ENCODE data around the gene TBC1D2.

The TBC1D2 gene

DNA sequence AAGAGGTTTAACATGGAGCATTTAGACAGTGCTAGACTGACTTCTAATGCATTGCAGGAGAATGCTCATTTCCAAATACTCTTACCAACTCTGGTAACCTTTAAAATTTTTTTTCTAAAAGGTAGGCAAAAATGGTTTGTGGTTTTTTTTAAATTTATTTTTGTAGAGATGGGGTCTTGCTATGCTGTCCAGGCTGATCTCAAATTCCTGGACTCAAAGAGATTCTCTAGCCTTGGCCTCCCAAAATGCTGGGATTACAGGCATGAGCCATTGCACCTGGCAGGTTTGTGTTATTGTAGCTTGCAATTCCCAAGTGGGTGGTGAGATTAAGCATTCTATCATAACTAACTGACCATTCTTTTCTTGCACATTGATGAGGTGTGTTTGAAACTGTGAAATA is 43.0 kb upstream of the TBC1D2 start:
- DNase-seq (ENCODE audit: low read depth) = no peak
- TF ChIP-seq, protein P1, sequence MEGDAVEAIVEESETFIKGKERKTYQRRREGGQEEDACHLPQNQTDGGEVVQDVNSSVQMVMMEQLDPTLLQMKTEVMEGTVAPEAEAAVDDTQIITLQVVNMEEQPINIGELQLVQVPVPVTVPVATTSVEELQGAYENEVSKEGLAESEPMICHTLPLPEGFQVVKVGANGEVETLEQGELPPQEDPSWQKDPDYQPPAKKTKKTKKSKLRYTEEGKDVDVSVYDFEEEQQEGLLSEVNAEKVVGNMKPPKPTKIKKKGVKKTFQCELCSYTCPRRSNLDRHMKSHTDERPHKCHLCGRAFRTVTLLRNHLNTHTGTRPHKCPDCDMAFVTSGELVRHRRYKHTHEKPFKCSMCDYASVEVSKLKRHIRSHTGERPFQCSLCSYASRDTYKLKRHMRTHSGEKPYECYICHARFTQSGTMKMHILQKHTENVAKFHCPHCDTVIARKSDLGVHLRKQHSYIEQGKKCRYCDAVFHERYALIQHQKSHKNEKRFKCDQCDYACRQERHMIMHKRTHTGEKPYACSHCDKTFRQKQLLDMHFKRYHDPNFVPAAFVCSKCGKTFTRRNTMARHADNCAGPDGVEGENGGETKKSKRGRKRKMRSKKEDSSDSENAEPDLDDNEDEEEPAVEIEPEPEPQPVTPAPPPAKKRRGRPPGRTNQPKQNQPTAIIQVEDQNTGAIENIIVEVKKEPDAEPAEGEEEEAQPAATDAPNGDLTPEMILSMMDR (IDR thresholded peaks at IDR 0.05; ENCODE audit: control insufficient read depth, insufficient read depth, low read depth, low read length, missing control alignments) = no peak
- H3K4me3 ChIP-seq (ENCODE audit: control insufficient read depth, low read depth, low read length) = no peak overlapping the region

DNA sequence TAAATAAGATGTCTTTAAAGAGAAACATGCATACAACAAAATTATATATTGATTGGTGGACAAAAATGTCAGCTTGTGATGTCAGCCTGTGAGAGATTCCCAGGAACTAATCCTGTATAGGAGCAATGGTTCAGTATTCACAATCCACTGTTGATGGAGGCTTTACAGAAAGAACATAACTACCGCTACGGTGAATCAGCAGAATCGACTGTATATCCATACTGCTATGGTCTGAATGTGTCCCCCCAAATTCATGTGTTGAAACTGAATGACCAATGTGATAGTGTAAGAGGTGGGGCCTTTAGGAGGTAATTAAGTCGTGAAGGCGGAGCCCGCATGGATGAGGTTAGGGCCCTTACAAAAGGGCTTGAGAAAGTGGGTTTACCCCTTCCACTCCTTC is 40.4 kb upstream of the TBC1D2 start:
- TF ChIP-seq, protein P1 (IDR thresholded peaks at IDR 0.05; ENCODE audit: control insufficient read depth, insufficient read depth, low read depth, low read length, missing control alignments) = no peak
- DNase-seq (ENCODE audit: low read depth) = no peak
- H3K4me3 ChIP-seq (ENCODE audit: control insufficient read depth, low read depth, low read length) = no peak overlapping the region

DNA sequence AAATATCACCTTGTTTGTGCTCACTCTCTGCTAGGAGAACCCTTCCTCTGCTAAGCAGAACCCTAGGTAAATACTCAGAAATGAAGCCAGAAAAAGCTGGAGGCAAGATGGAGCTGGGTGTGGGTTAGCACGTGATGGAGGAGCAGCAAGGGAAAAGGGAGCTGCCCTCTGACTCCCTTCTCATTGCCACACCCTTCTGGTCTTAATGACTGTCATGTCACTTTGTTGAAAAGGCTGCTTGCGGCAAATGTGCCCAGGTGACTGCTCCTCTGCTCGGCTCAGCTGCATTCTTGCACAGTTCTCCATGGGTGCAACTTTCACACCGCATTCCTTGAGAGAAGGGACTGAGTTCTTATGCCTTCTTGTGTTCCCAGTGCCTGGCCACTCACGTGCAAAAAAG is 36.4 kb upstream of the TBC1D2 start:
- no peak overlapping the region for H3K4me3 ChIP-seq (ENCODE audit: control insufficient read depth, low read depth, low read length)
- TF ChIP-seq, protein P1 (IDR thresholded peaks at IDR 0.05; ENCODE audit: control insufficient read depth, insufficient read depth, low read depth, low read length, missing control alignments) = no peak
- DNase-seq (ENCODE audit: low read depth) = no peak

DNA sequence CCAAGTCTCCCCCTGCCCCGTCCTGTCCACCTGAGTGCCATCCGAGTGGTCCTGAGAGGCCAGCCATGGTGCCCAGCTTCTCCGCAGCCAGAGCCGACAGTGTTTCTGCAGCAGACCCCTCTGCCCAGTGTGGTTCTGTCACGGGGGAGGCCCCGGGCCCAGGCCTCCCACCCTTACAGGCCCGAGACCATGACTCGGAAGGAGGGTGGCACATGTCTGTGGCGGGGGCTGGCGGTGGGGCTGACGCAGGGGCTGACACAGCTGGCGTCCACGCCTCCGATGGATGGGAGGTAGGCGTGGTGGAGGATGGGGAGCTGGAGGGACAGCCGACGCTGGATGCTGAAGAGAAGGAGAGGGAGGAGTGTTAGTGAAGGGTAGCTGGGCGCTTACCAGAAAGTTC is 35.0 kb upstream of the TBC1D2 start:
- H3K4me3 ChIP-seq (ENCODE audit: control insufficient read depth, low read depth, low read length) = no peak overlapping the region
- TF ChIP-seq, protein P1 (IDR thresholded peaks at IDR 0.05; ENCODE audit: control insufficient read depth, insufficient read depth, low read depth, low read length, missing control alignments) = no peak
- DNase-seq (ENCODE audit: low read depth) = no peak

DNA sequence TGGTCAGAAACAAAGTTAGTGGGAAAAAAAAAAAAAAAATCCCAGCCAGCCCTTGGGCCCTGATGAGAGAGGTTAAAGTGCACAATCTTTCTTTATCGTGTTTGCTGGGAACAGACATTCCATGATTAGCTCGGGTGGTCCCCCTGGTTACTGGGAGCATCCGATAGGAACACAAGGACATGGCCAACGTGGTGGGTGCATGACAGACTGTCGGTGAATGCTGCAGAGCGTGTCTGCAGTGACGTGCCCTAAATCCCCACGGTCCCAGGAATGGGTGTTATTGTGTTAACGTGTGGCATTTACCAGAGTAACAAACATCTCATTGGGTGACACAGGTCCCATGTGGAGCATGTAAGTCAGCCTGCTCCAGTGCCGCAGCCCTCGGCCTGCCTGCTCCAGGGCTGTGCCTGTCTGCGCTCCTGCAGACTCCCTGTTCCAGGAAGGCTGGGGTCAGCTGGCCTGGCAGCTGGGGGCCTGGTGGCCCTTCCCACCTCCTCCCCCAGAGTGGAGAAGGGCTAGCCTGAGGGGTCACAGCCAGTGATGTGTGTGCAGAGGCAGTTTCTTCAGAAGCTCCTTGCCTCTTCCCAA is 34.3 kb upstream of the TBC1D2 start:
- TF ChIP-seq, protein P1 (IDR thresholded peaks at IDR 0.05; ENCODE audit: control insufficient read depth, insufficient read depth, low read depth, low read length, missing control alignments) = no peak
- DNase-seq (ENCODE audit: low read depth) = no peak
- H3K4me3 ChIP-seq (ENCODE audit: control insufficient read depth, low read depth, low read length) = no peak overlapping the region

DNA sequence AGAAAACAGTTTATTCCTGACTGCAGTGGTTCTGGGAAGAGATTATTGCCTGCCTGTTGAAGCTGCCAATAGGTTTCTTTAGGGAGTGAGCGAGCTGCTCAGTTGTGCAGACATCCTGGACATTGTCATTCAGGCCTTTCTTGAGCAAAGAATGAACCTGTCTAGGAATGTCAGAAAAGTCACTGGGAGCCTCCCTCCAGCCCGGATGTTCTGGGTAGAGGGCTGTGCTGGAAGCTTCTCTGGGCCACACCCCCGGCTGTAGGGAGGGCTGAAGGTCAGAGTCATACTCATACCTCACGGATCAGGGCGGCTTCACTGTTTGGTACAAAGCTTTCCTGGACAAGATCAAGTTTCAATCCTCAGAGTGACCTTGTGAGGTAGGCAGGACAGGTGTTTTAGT is 33.4 kb upstream of the TBC1D2 start:
- TF ChIP-seq, protein P1 (IDR thresholded peaks at IDR 0.05; ENCODE audit: control insufficient read depth, insufficient read depth, low read depth, low read length, missing control alignments) = no peak
- DNase-seq (ENCODE audit: low read depth) = no peak
- H3K4me3 ChIP-seq (ENCODE audit: control insufficient read depth, low read depth, low read length) = no peak overlapping the region

DNA sequence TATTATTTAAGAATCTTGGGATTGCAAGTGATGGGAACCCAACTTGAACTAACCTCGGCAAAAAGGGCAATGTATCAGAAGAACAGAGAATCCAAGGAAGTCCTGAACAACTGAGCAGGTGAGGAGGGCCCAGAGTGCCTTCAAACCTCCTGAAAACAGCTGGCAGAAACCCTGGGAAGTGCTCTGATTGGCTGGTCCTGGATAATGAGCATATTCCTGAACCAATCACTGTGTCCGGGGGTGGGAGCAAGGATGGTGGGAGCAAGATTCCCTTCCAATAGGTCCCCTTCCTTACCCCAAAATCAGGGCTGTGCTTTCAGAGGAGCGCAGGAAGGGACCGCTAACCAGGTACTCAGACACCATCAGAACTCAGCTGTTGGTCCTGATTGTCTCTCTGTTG is 31.9 kb upstream of the TBC1D2 start:
- no peak for DNase-seq (ENCODE audit: low read depth)
- TF ChIP-seq, protein P1 (IDR thresholded peaks at IDR 0.05; ENCODE audit: control insufficient read depth, insufficient read depth, low read depth, low read length, missing control alignments) = no peak
- no peak overlapping the region for H3K4me3 ChIP-seq (ENCODE audit: control insufficient read depth, low read depth, low read length)
